ENCODE measurements around the gene DNM3.

Gene DNM3

GRCh38 chr1:172083191-172083590 is 241.9 kb downstream of the DNM3 start:
- no peak for TF ChIP-seq EZH2 (IDR thresholded peaks at IDR 0.05; ENCODE audit: borderline replicate concordance, low read length)
- TF ChIP-seq, protein P1, sequence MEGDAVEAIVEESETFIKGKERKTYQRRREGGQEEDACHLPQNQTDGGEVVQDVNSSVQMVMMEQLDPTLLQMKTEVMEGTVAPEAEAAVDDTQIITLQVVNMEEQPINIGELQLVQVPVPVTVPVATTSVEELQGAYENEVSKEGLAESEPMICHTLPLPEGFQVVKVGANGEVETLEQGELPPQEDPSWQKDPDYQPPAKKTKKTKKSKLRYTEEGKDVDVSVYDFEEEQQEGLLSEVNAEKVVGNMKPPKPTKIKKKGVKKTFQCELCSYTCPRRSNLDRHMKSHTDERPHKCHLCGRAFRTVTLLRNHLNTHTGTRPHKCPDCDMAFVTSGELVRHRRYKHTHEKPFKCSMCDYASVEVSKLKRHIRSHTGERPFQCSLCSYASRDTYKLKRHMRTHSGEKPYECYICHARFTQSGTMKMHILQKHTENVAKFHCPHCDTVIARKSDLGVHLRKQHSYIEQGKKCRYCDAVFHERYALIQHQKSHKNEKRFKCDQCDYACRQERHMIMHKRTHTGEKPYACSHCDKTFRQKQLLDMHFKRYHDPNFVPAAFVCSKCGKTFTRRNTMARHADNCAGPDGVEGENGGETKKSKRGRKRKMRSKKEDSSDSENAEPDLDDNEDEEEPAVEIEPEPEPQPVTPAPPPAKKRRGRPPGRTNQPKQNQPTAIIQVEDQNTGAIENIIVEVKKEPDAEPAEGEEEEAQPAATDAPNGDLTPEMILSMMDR (IDR thresholded peaks at IDR 0.05; ENCODE audit: low read length): no peak

DNA sequence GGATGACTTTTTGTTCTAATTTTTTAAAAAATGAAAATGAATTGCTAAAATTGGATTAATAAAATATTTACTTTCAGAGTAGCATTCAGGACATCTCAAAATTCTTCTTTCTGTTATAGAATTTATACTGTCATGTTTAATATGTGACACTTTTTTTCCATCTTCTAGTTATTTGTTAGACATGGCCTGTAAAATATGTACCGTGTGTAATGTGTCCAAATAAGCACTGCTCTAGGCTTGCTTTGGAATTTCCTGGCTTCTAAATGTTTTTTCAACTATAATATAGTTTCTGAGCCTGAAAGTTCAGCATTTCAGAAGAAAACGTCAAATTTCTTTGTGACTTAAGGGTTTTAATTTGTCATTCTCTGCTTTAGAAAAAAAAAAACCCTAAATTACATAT is 243.6 kb downstream of the DNM3 start:
- Histone ChIP-seq H3K79me2 (ENCODE audit: insufficient read depth, low read length) (no peaks in the 10 kb centered on the region), H4K20me1 (ENCODE audit: insufficient read depth, low read length) (no peaks in the 10 kb centered on the region), H3K27ac (ENCODE audit: low read depth, low read length, poor library complexity, severe bottlenecking) (no peak overlapping the region), H3K4me3 (ENCODE audit: low read depth, low read length, poor library complexity, severe bottlenecking) (no peak overlapping the region), H3K36me3 (ENCODE audit: insufficient read depth, low read length) (no peaks in the 10 kb centered on the region), H3K9ac (ENCODE audit: low read length) (no peak overlapping the region), H3K9me2 (ENCODE audit: low read depth, low read length) (no peaks in the 10 kb centered on the region), H3K9me3 (ENCODE audit: low read length) (no peaks in the 10 kb centered on the region), H3K4me1 (ENCODE audit: insufficient read depth, low read length, severe bottlenecking) (no peaks in the 10 kb centered on the region), H3K27me3 (ENCODE audit: insufficient read depth, low read length) (no peaks in the 10 kb centered on the region), H2AFZ (ENCODE audit: low read length) (no peak overlapping the region), H3F3A (ENCODE audit: insufficient read depth, low read length) (no peaks in the 10 kb centered on the region), H3K4me2 (ENCODE audit: low read length) (no peak overlapping the region)
- no peak for TF ChIP-seq EZH2 (IDR thresholded peaks at IDR 0.05; ENCODE audit: borderline replicate concordance, low read length)
- TF ChIP-seq, protein P1 (IDR thresholded peaks at IDR 0.05; ENCODE audit: low read length): no peak

More at GRCh38 chr1:172083191-172083590, 241.9 kb downstream of the DNM3 start:
- H3K4me3 ChIP-seq (ENCODE audit: low read depth, low read length, poor library complexity, severe bottlenecking): no peak overlapping the region
- no peaks in the 10 kb centered on the region for H3K36me3 ChIP-seq (ENCODE audit: insufficient read depth, low read length)
- no peaks in the 10 kb centered on the region for H3F3A ChIP-seq (ENCODE audit: insufficient read depth, low read length)
- H3K9ac ChIP-seq (ENCODE audit: low read length): no peak overlapping the region
- H3K4me2 ChIP-seq (ENCODE audit: low read length): no peak overlapping the region
- H3K79me2 ChIP-seq (ENCODE audit: insufficient read depth, low read length): no peaks in the 10 kb centered on the region
- no peak overlapping the region for H2AFZ ChIP-seq (ENCODE audit: low read length)
- no peaks in the 10 kb centered on the region for H3K4me1 ChIP-seq (ENCODE audit: insufficient read depth, low read length, severe bottlenecking)
- no peaks in the 10 kb centered on the region for H3K27me3 ChIP-seq (ENCODE audit: insufficient read depth, low read length)
- H3K9me2 ChIP-seq (ENCODE audit: low read depth, low read length): no peaks in the 10 kb centered on the region
- no peaks in the 10 kb centered on the region for H3K9me3 ChIP-seq (ENCODE audit: low read length)
- H4K20me1 ChIP-seq (ENCODE audit: insufficient read depth, low read length): no peaks in the 10 kb centered on the region
- H3K27ac ChIP-seq (ENCODE audit: low read depth, low read length, poor library complexity, severe bottlenecking): no peak overlapping the region

GRCh38 chr1:172085317-172085716 is 244.0 kb downstream of the DNM3 start:
- no peaks in the 10 kb centered on the region for H3K9me2 ChIP-seq (ENCODE audit: low read depth, low read length)
- no peaks in the 10 kb centered on the region for H3K27me3 ChIP-seq (ENCODE audit: insufficient read depth, low read length)
- no peaks in the 10 kb centered on the region for H4K20me1 ChIP-seq (ENCODE audit: insufficient read depth, low read length)
- H3K9ac ChIP-seq (ENCODE audit: low read length): no peak overlapping the region
- TF ChIP-seq, protein P1 (IDR thresholded peaks at IDR 0.05; ENCODE audit: low read length): no peak
- TF ChIP-seq EZH2 (IDR thresholded peaks at IDR 0.05; ENCODE audit: borderline replicate concordance, low read length): no peak
- H2AFZ ChIP-seq (ENCODE audit: low read length): no peak overlapping the region
- no peak overlapping the region for H3K4me2 ChIP-seq (ENCODE audit: low read length)
- no peak overlapping the region for H3K27ac ChIP-seq (ENCODE audit: low read depth, low read length, poor library complexity, severe bottlenecking)
- H3K79me2 ChIP-seq (ENCODE audit: insufficient read depth, low read length): no peaks in the 10 kb centered on the region
- no peak overlapping the region for H3K4me3 ChIP-seq (ENCODE audit: low read depth, low read length, poor library complexity, severe bottlenecking)
- no peaks in the 10 kb centered on the region for H3K36me3 ChIP-seq (ENCODE audit: insufficient read depth, low read length)
- H3K4me1 ChIP-seq (ENCODE audit: insufficient read depth, low read length, severe bottlenecking): no peaks in the 10 kb centered on the region
- H3K9me3 ChIP-seq (ENCODE audit: low read length): no peaks in the 10 kb centered on the region
- no peaks in the 10 kb centered on the region for H3F3A ChIP-seq (ENCODE audit: insufficient read depth, low read length)

Measured in OCI-LY1 (cell line).